Neural cell (in vitro differentiated cells): Measurements from ENCODE around the gene C1RL. TPM values are rescaled to one million over a fixed set of nuclear protein-coding genes. Genes with fewer than 3 reads are reported as not detected.

Source experiments
- H2AFZ ChIP-seq: fragments of 200-600, 300-800 bp; sonication (generic), shearing (Covaris generic); 2 replicates; pipeline ENCODE4 v1.6.0; 2014; ENCODE audit warnings: low read depth, mild to moderate bottlenecking, antibody characterized with exemption, low read length, moderate library complexity
- H3F3A ChIP-seq: fragments of 200-600 bp; shearing (Covaris generic); 2 replicates; pipeline ENCODE4 v1.6.1; 2016; ENCODE audit warnings: mild to moderate bottlenecking, moderate library complexity, mixed read lengths, antibody characterized with exemption, low read length; ENCODE audit not compliant: insufficient read depth, poor library complexity, severe bottlenecking
- H3K27ac ChIP-seq: fragments of 200-600, 300-800 bp; sonication (generic), shearing (Covaris generic); 2 replicates; pipeline ENCODE4 v1.5.1; 2014; ENCODE audit warnings: mild to moderate bottlenecking, low read length, moderate library complexity
- H3K27me3 ChIP-seq: fragments of 300-800, 200-600 bp; sonication (generic), shearing (Covaris generic); 2 replicates; pipeline ENCODE4 v1.6.0; 2014; ENCODE audit warnings: mild to moderate bottlenecking, low read depth, low read length, moderate library complexity; ENCODE audit not compliant: insufficient read depth
- H3K36me3 ChIP-seq: fragments of 300-800, 200-600 bp; sonication (generic), shearing (Covaris generic); 2 replicates; pipeline ENCODE4 v1.5.1; 2014; ENCODE audit warnings: mild to moderate bottlenecking, antibody characterized with exemption, low read length, moderate library complexity; ENCODE audit not compliant: insufficient read depth
- H3K4me2 ChIP-seq: fragments of 300-800, 200-600 bp; sonication (generic), shearing (Covaris generic); 2 replicates; pipeline ENCODE4 v1.6.0; 2014; ENCODE audit warnings: mild to moderate bottlenecking, low read length
- H3K4me3 ChIP-seq: fragments of 300-800, 200-600 bp; sonication (generic), shearing (Covaris generic); 2 replicates; pipeline ENCODE4 v1.5.1; 2014; ENCODE audit warnings: mild to moderate bottlenecking, low read length, moderate library complexity
- H3K79me2 ChIP-seq: fragments of 200-600 bp; shearing (Covaris generic); replicated peaks from 2 replicates; pipeline ENCODE4 v1.6.0; 2014; ENCODE audit warnings: mild to moderate bottlenecking, low read length, moderate library complexity; ENCODE audit not compliant: insufficient read depth
- H3K9ac ChIP-seq: fragments of 300-800, 200-600 bp; sonication (generic), shearing (Covaris generic); 2 replicates; pipeline ENCODE4 v1.6.1; 2016; ENCODE audit warnings: mild to moderate bottlenecking, low read length, mixed read lengths
- H3K9me2 ChIP-seq: fragments of 200-600 bp; shearing (Covaris generic); 2 replicates; pipeline ENCODE4 v1.6.1; 2016; ENCODE audit warnings: mild to moderate bottlenecking, low read length, mixed read lengths; ENCODE audit not compliant: insufficient read depth
- H3K9me3 ChIP-seq: fragments of 200-600, 300-800 bp; sonication (generic), shearing (Covaris generic); 2 replicates; pipeline ENCODE4 v1.6.1; 2016; ENCODE audit warnings: mild to moderate bottlenecking, mixed run types, low read length, moderate library complexity, mixed read lengths
- H4K20me1 ChIP-seq: fragments of 200-600 bp; shearing (Covaris generic); 2 replicates; pipeline ENCODE4 v1.6.1; 2016; ENCODE audit warnings: mild to moderate bottlenecking, mixed run types; ENCODE audit not compliant: insufficient read depth
- CTCF ChIP-seq: fragments of 450-650 bp; IDR thresholded peaks from 2 replicates; pipeline ENCODE4 v1.5.1; 2014; ENCODE audit warnings: antibody characterized with exemption, mild to moderate bottlenecking, moderate library complexity; ENCODE audit not compliant: poor library complexity, severe bottlenecking
- EP300 ChIP-seq: fragments of 450-650 bp; conservative IDR thresholded peaks from 2 replicates; pipeline ENCODE4 v1.6.1; 2014; ENCODE audit warnings: antibody characterized with exemption, mild to moderate bottlenecking, moderate library complexity; ENCODE audit not compliant: poor library complexity, severe bottlenecking
- EZH2 ChIP-seq: fragments of 200-600, 300-800 bp; shearing (Covaris generic), sonication (generic); IDR thresholded peaks from 2 replicates; pipeline ENCODE4 v1.6.1; 2014; ENCODE audit warnings: antibody characterized with exemption, low read length, borderline replicate concordance, mild to moderate bottlenecking; ENCODE audit not compliant: insufficient read depth, poor library complexity, severe bottlenecking
- MXI1 ChIP-seq: fragments of 450-650 bp; conservative IDR thresholded peaks from 2 replicates; pipeline ENCODE4 v1.6.1; 2014; ENCODE audit warnings: antibody characterized with exemption, mild to moderate bottlenecking; ENCODE audit not compliant: poor library complexity, severe bottlenecking
- POLR2AphosphoS5 ChIP-seq: IDR thresholded peaks from 2 replicates; pipeline ENCODE4 v1.6.1; 2012
- RAD21 ChIP-seq: fragments of 450-650 bp; conservative IDR thresholded peaks from 2 replicates; pipeline ENCODE4 v1.6.1; 2014; ENCODE audit warnings: antibody characterized with exemption, mild to moderate bottlenecking, moderate library complexity
- REST ChIP-seq: IDR thresholded peaks from 2 replicates; pipeline ENCODE4 v1.6.1; 2012; ENCODE audit warnings: borderline replicate concordance
- SMC3 ChIP-seq: fragments of 450-650 bp; conservative IDR thresholded peaks from 2 replicates; pipeline ENCODE4 v1.6.1; 2014; ENCODE audit warnings: antibody characterized with exemption, mild to moderate bottlenecking, moderate library complexity; ENCODE audit not compliant: poor library complexity
- TAF1 ChIP-seq: IDR thresholded peaks from 2 replicates; pipeline ENCODE4 v1.6.1; 2012; ENCODE audit warnings: low read depth
- polyA plus RNA-seq: library from polyadenylated mRNA; depleted of rRNA; stranded (reverse); fragments of >200 nt; gene quantifications from 2 replicates; pipeline ENCODE4 v1.2.3, GENCODE V29; 2014

The C1RL gene
- polyA plus RNA-seq, 1 donor from 2014 or later: 2.8 TPM

GRCh38 chr12:7093486-7093885 lies 15.5 kb downstream of the C1RL start:
- Histone ChIP-seq H3F3A (no peaks in the 10 kb centered on the region), H3K9ac (no peak overlapping the region), H3K4me3 (no peak overlapping the region), H3K4me2 (no peak overlapping the region), H2AFZ (no peak overlapping the region), H3K79me2 (no peaks in the 10 kb centered on the region), H3K36me3 (no peaks in the 10 kb centered on the region), H3K27ac (no peak overlapping the region), H3K27me3 (no peaks in the 10 kb centered on the region), H3K9me2 (no peaks in the 10 kb centered on the region), H4K20me1 (no peaks in the 10 kb centered on the region), H3K9me3 (no peaks in the 10 kb centered on the region)
- no peak for TF ChIP-seq MXI1
- no peak for TF ChIP-seq POLR2AphosphoS5
- TF ChIP-seq RAD21: no peak
- no peak for TF ChIP-seq REST
- no peak for TF ChIP-seq TAF1
- TF ChIP-seq EZH2: no peak
- TF ChIP-seq SMC3: no peak
- no peak for TF ChIP-seq CTCF
- TF ChIP-seq EP300: no peak

GRCh38 chr12:7092986-7093460 lies 16.0 kb downstream of the C1RL start:
- Histone ChIP-seq H3K27ac (no peak overlapping the region), H3F3A (no peaks in the 10 kb centered on the region), H3K27me3 (no peaks in the 10 kb centered on the region), H3K79me2 (no peaks in the 10 kb centered on the region), H3K9ac (no peak overlapping the region), H4K20me1 (no peaks in the 10 kb centered on the region), H3K9me3 (no peaks in the 10 kb centered on the region), H2AFZ (no peak overlapping the region), H3K4me2 (no peak overlapping the region), H3K9me2 (no peaks in the 10 kb centered on the region), H3K4me3 (no peak overlapping the region), H3K36me3 (no peaks in the 10 kb centered on the region)
- no peak for TF ChIP-seq RAD21
- TF ChIP-seq TAF1: no peak
- TF ChIP-seq CTCF: no peak
- TF ChIP-seq EZH2: no peak
- no peak for TF ChIP-seq REST
- no peak for TF ChIP-seq POLR2AphosphoS5
- no peak for TF ChIP-seq EP300
- no peak for TF ChIP-seq SMC3
- no peak for TF ChIP-seq MXI1
